Superior temporal gyrus (tissue), 1 donor: ENCODE measurements around the gene NEDD4L.
A peak's percentile ranks its signal among the peaks of the same experiment; 100 is the strongest.
"Not testable (repeated sequence)": the region's sequence is repeated elsewhere in the genome, so short reads cannot be mapped to it uniquely, and the experiment has no call there.

Source experiments
- DNase-seq: peaks from one replicate; pipeline ENCODE4 v3.0.0-alpha.2; 2016; ENCODE audit errors: extremely low spot score

NEDD4L gene

DNA sequence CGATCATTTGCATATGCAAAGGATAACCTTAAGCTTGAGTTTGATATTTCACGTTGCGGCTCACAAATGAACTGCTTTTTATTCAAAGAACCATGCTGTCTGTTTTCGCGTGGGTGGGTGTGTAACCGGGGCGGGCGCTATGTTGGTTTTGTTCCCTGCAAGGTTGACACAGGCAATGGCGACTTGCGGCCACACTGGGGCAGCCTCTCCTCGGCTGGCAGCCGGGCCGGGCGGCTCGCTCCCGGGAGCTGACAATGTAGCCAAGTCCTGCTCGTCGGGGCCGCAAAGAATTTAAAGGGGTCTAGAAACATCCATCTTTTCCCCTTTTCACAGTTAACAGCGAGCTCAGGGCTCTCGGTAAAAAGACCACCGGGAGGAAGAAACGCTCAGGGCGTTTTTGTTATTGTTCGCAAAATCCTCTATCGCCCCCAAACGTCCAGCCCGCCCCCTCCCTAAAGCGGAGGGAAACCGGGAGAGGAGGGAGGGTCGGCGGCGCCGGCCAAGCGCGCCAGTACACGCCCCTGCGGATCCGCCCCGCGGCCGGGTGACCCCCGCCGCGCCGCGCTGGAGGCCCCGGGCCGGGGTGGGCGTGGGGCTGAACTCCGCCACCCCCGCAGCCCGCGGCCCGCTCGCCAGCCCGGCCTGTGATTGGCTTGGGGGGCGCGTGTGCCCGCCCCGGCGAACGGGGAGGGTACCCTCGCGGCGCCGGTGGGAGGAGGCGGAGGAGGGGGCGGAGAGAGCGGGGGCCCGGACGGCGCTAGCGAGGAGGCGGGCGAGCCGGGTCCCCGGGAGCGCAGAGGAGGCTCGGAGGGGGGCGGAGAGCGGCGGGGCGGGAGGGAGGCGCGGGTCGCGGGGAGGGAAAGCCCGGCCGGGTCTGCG lies at the start of gene NEDD4L:
Gene NEDD4L, plus strand, starts transcription at position 736 of the 879 bp plus-strand sequence. CDS start 435 bp downstream, outside the sequence.
- DNase-seq = peak; percentile 86

GRCh38 chr18:57995331-57995730 lies 48.7 kb upstream of the NEDD4L start:
- DNase-seq = no peak

DNA sequence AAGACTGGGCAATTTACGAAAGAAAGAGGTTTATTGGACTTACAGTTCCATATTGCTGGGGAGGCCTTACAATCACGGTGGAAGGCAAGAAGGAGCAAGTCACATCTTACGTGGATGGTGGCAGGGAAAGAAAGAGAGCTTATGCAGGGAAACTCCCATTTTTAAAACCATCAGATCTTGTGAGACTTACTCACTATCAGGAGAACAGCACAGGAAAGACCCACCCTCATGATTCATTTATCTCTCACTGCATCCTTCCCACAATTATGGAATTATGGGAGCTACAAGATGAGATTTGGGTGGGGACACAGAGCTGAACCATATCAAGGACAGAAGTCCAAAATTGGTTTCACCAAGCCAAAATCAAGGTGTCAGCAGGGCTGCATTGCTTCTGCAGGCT lies 47.1 kb upstream of the NEDD4L start:
- not testable (repeated sequence) for DNase-seq

- DNase-seq = no peak
These were observed 46.2 kb upstream of the NEDD4L start for GRCh38 chr18:57997820-57998219.

DNA sequence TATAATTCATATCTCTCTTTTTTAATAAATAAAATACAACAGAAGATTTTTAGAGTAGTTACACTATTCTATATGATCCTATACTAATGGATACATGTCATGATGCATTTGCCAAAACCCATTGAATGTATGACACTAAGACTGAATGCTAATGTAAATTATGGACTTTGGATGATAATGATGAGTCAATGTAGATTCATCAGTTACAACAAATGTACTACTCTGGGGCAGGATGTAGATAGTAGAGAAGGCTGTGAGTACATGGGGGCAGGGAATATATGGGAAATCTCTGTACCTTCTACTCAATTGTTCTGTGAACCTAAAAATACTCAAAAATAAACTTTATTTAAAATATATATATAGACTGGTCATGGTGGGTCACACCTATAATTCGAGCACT lies 45.6 kb upstream of the NEDD4L start:
- DNase-seq = no peak

DNA sequence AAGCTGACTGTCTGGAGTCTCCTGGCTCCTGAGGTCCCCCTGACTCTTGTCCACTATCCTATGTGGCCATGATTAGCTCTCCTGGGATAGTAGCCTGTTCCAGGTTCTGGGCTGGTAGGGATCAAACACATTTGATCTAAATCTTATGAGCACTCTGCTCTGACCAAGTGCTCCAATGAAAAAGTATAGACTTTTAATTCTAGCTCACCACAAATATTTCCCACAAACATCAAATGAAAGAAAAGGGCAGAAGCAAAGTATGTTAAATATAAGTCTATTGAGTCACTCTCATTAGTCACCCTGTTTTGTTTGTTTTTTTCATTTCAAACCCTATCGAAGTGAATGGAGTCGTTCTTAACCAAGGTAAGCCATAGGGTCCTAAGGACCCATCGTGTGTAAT lies 39.7 kb upstream of the NEDD4L start:
- DNase-seq = no peak

DNA sequence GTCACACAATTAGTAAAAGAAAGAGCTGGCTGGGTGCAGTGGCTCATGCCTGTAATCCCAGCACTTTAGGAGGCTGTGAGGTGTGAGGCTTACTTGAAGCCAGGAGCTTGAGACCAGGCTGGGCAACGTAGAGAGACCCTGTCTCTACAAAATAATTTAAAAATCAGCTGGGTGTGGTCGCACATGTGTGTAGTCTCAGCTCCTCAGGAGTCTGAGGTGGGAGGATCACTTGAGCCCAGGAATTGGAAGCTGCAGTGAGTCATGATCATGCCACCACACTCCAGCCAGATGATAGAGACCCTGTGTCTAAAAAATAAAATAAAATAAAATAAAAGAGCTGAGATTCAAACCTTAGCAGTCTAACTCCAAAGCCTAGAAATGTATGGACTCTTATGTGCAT lies 39.0 kb upstream of the NEDD4L start:
- DNase-seq = no peak

DNA sequence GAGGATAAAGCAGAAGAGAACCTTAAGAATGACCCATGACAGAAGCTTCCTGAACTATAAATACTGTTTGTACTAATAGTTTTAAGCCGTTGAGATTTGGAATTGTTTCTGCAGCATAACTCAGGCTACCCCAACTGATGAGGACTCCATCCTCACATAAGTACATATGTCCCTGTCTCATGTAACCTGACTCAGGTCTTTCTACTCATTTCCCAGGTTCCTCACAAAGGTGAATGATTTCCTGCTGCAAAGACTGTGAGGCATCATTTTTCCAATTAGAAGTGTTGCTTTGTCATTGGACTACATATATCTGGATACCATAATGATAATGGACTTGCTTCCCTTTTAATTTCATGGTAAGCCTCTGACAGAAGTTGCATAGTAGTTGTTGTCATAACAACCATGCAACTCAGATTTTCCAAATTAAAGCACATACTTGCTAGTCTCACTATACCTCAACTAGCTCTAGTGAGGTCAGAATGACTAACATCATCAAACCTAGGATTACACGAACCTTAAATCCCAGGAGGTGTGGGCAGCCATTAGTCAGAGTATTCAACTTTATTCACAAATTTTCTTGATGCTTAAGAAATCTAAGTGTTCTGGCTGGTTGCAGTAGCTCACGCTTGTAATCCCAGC lies 38.0 kb upstream of the NEDD4L start:
- no peak for DNase-seq

GRCh38 chr18:58009166-58009565 lies 34.9 kb upstream of the NEDD4L start:
- DNase-seq = no peak

- no peak for DNase-seq
These were observed 33.8 kb upstream of the NEDD4L start for GRCh38 chr18:58010265-58010664.

DNA sequence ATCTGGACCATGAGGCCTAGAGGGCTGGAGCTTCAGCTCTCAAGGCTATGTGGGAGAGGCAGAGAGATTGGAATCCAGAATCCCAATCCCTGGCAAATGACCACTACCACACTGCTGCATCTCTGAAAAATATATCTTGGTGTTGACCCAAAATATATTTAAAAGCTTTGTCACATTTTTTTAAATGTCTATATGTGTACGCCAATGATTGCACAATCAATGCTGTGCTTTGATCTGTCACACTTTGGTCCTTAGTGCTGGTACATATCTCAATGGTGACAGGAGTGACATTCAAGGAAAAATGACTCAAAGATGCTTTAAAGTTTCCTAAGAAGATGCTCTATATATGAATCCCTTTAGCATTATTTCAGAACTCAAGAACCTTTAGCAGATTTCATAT lies 31.7 kb upstream of the NEDD4L start:
- DNase-seq = no peak

- no peak for DNase-seq
These were observed 30.5 kb upstream of the NEDD4L start for GRCh38 chr18:58013241-58014211.

GRCh38 chr18:58015065-58015780 lies 28.8 kb upstream of the NEDD4L start:
- DNase-seq = no peak

GRCh38 chr18:58017267-58017666 lies 26.8 kb upstream of the NEDD4L start:
- DNase-seq = no peak

DNA sequence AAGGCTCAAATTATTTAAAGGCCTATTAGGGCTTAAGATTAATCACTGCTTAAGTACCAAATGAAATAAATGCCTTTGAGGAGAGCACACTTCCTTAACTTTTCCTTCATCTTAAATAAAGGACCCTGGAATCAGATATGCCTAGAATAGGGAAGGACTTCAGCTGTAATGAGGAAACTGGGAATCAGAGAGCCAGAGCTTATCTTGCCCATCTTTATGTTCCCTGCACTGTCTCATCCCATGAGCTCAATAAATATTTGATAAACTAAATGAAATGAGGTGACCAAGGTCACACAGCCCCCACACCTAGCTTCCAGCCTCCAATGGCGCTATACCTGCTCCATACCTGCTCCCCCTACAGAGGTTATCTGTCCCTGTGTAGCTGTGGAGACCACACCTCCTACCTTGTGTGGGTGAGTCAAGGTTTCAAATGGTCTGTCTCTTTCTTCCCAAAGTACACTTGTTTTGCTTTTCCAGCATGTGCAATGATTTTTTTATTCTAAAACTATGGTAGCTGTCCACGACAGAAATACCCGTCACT lies 23.4 kb upstream of the NEDD4L start:
- DNase-seq = no peak

- DNase-seq = no peak
These were observed 22.5 kb upstream of the NEDD4L start for GRCh38 chr18:58021504-58021903.

GRCh38 chr18:58023108-58023507 lies 20.9 kb upstream of the NEDD4L start:
- DNase-seq = no peak

DNA sequence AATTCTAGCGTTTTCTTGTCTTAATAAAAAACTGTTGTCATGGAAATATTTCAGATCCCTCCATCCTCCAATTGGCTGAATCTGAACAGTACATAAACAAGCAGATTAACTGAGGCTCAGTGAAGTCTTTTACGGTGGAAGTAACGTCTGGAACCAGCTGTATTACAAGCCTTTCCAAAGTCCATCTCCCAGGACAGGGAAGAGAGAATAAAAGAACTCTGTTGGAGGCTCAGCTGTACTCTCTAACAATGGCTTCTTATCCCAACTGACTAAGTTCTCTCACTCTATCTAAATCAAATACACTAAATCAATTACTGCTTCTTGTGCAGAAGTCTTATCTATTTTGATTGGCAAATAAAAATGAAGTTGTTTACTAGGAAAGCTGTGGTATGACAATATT lies 19.9 kb upstream of the NEDD4L start:
- DNase-seq = peak; percentile 27

DNA sequence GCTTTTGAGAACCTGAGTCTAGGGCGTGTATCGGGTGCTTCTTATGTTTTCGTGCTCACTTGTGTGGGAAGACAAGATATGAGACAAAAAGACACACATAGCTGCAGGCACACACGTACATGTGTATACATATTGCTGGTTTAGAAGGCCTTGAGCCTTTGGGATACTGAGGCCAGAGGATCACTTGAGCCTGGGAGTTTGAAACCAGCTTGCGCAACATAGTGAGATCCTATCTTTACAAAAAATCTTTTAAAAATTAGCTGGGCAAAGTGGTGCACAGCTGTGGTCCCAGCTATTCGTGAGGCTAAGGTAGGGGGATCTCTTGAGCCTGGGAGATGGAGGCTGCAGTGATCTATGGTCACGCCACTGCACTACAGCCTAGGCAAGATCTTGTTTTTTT lies 18.8 kb upstream of the NEDD4L start:
- DNase-seq = no peak

- no peak for DNase-seq
These were observed 18.3 kb upstream of the NEDD4L start for GRCh38 chr18:58025733-58026132.

DNA sequence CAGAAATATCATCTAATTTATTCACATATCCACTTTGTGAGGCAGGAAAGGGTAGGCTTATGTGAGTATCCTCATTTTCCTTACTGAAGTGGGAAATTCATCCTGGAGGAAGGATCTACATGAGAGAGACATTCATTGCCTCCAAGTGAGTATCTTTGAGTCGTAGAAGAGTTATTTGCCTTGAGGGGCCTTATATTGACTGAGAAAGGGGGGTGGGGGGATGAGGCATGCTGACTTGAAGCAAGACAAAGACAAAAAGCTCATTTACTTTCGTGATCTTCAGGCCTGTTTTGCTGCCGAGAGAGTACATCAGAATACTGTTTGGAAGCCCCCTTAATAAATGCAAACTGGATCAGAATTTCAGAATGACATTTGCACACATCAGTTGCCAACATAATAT lies 17.6 kb upstream of the NEDD4L start:
- no peak for DNase-seq
